H1 (cell line): ENCODE measurements around the gene SPOCK1. TPM values are rescaled to one million over a fixed set of nuclear protein-coding genes. Genes with fewer than 3 reads are reported as not detected.

Experiments
- CTCF ChIA-PET: fragments of 300-600 bp; sonication (Branson Sonifier 250); formaldehyde crosslinking; loops from one replicate; lab custom pipeline; 2021; ENCODE audit not compliant: partially characterized antibody; lab: Charles Lee
- POLR2A ChIA-PET: fragments of 300-600 bp; sonication (Branson Sonifier 250); formaldehyde crosslinking; loops from one replicate; lab custom pipeline; 2021; ENCODE audit warnings: inconsistent platforms; ENCODE audit not compliant: partially characterized antibody; lab: Charles Lee
- DNase-seq, 2 experiments: peaks; one replicate each; pipeline versions ENCODE4 v3.0.0 to v3.0.0-alpha.2; 2010 to 2022; ENCODE audit warnings: low spot score in 2 of 2, low read depth in 1 of 2, mixed read lengths in 1 of 2
- FAIRE-seq: peaks from 2 replicates; lab custom pipeline; 2011; peaks lifted over from hg19 to GRCh38; lab: Jason Lieb, UNC
- H2AFZ ChIP-seq: 2 replicates; pipeline ENCODE4 v1.8.1; 2012; ENCODE audit warnings: low read length, inconsistent platforms
- H2AK5ac ChIP-seq: 2 replicates; pipeline ENCODE4 v1.6.1; 2013; ENCODE audit warnings: low read depth, low read length
- H2BK120ac ChIP-seq: replicated peaks from 2 replicates; pipeline ENCODE3; 2013; ENCODE audit warnings: low read depth, low read length, inconsistent platforms
- H2BK12ac ChIP-seq: 2 replicates; pipeline ENCODE4 v1.6.1; 2013; ENCODE audit warnings: low read depth, low read length
- H2BK15ac ChIP-seq: 2 replicates; pipeline ENCODE4 v1.6.1; 2013; ENCODE audit warnings: low read length
- H2BK20ac ChIP-seq: 2 replicates; pipeline ENCODE4 v1.6.1; 2013; ENCODE audit warnings: low read length
- H2BK5ac ChIP-seq: 2 replicates; pipeline ENCODE4 v1.6.1; 2013; ENCODE audit warnings: low read depth, low read length
- H3K14ac ChIP-seq: 2 replicates; pipeline ENCODE4 v1.6.1; 2013; ENCODE audit warnings: inconsistent platforms; ENCODE audit not compliant: insufficient read length
- H3K18ac ChIP-seq: 2 replicates; pipeline ENCODE4 v1.6.1; 2013; ENCODE audit warnings: low read length; ENCODE audit errors: extremely low read depth
- H3K23ac ChIP-seq: 2 replicates; pipeline ENCODE4 v1.6.1; 2013; ENCODE audit warnings: inconsistent platforms; ENCODE audit not compliant: insufficient read length
- H3K23me2 ChIP-seq: 2 replicates; pipeline ENCODE4 v1.6.1; 2013; ENCODE audit warnings: low read depth, low read length
- H3K27ac ChIP-seq: 2 replicates; pipeline ENCODE4 v1.6.1; 2011; ENCODE audit warnings: low read depth, low read length, inconsistent platforms
- H3K27me3 ChIP-seq, 4 experiments: replicated peaks in 1 of 4; 1 replicate in 1 of 4; 2 replicates in 3 of 4; pipeline versions ENCODE4 v1.6.1 to v1.8.1; 2011 to 2013; ENCODE audit warnings: low read length in 3 of 4, mild to moderate bottlenecking in 3 of 4, inconsistent platforms in 2 of 4, mixed read lengths in 2 of 4, moderate library complexity in 1 of 4; ENCODE audit not compliant: control insufficient read depth in 3 of 4, insufficient read depth in 3 of 4; ENCODE audit errors: extremely low read depth in 1 of 4
- H3K36me3 ChIP-seq, 4 experiments: 2 replicates each; pipeline versions ENCODE4 v1.6.1 to v1.8.1; 2011 to 2013; ENCODE audit warnings: mild to moderate bottlenecking in 4 of 4, low read length in 3 of 4, moderate library complexity in 2 of 4, control low read depth in 1 of 4, inconsistent platforms in 1 of 4; ENCODE audit not compliant: insufficient read depth in 4 of 4, control insufficient read depth in 2 of 4
- H3K4ac ChIP-seq: replicated peaks from 2 replicates; pipeline ENCODE3; 2013; ENCODE audit warnings: low read length, low read depth, mixed read lengths, inconsistent platforms; ENCODE audit not compliant: insufficient read length
- H3K4me1 ChIP-seq, 4 experiments: replicated peaks in 1 of 4; 1 replicate in 1 of 4; 2 replicates in 3 of 4; pipeline versions ENCODE4 v1.6.1 to v1.8.1; 2011 to 2013; ENCODE audit warnings: low read length in 3 of 4, inconsistent platforms in 2 of 4, mixed read lengths in 1 of 4; ENCODE audit not compliant: insufficient read depth in 4 of 4, control insufficient read depth in 3 of 4
- H3K4me2 ChIP-seq, 2 experiments: 2 replicates each; pipeline versions ENCODE4 v1.6.1 to v1.8.1; 2011 to 2013; ENCODE audit warnings: low read depth in 2 of 2, low read length in 2 of 2, control low read depth in 1 of 2, inconsistent platforms in 1 of 2, mild to moderate bottlenecking in 1 of 2; ENCODE audit not compliant: insufficient read depth in 1 of 2
- H3K4me3 ChIP-seq, 4 experiments: fragments of 200-600, 300-600 bp in 1 of 4; sonication (generic), shearing (Covaris generic), sonication (Bioruptor Twin) in 1 of 4; 2 replicates each; pipeline versions ENCODE4 v1.5.1 to v1.8.1; 2011 to 2016; ENCODE audit warnings: low read length in 4 of 4, low read depth in 3 of 4, control low read depth in 2 of 4, inconsistent platforms in 2 of 4, mild to moderate bottlenecking in 2 of 4, mixed read lengths in 1 of 4, moderate library complexity in 1 of 4; ENCODE audit not compliant: insufficient read depth in 2 of 4; ENCODE audit errors: extremely low read depth in 1 of 4
- H3K56ac ChIP-seq: replicated peaks from 2 replicates; pipeline ENCODE3; 2013; ENCODE audit warnings: low read depth, mild to moderate bottlenecking, mixed read lengths, low read length, inconsistent platforms; ENCODE audit not compliant: insufficient read length
- H3K79me1 ChIP-seq: 2 replicates; pipeline ENCODE4 v1.6.1; 2013; ENCODE audit warnings: low read depth, low read length, control low read depth
- H3K79me2 ChIP-seq, 2 experiments: 2 replicates each; pipeline versions ENCODE4 v1.6.1 to v1.8.1; 2012 to 2013; ENCODE audit warnings: low read length in 2 of 2, mild to moderate bottlenecking in 2 of 2, inconsistent platforms in 1 of 2; ENCODE audit not compliant: insufficient read depth in 2 of 2, control insufficient read depth in 1 of 2
- H3K9ac ChIP-seq, 4 experiments: replicated peaks in 1 of 4; 1 replicate in 1 of 4; 2 replicates in 3 of 4; pipeline versions ENCODE4 v1.6.1 to v1.8.1; 2011 to 2013; ENCODE audit warnings: low read depth in 3 of 4, low read length in 3 of 4, control low read depth in 2 of 4, mild to moderate bottlenecking in 2 of 4, moderate library complexity in 2 of 4, inconsistent platforms in 1 of 4; ENCODE audit errors: extremely low read depth in 1 of 4
- H3K9me3 ChIP-seq, 2 experiments: 2 replicates each; pipeline versions ENCODE4 v1.6.1 to v1.8.1; 2012 to 2013; ENCODE audit warnings: mild to moderate bottlenecking in 2 of 2, moderate library complexity in 2 of 2, control low read depth in 1 of 2, inconsistent platforms in 1 of 2, low read depth in 1 of 2, low read length in 1 of 2, mixed read lengths in 1 of 2; ENCODE audit not compliant: insufficient read depth in 2 of 2
- H4K20me1 ChIP-seq, 2 experiments: replicated peaks in 1 of 2; 2 replicates each; pipeline versions ENCODE3 to v1.8.1; 2011 to 2013; ENCODE audit warnings: inconsistent platforms in 2 of 2, low read length in 2 of 2, mild to moderate bottlenecking in 1 of 2; ENCODE audit not compliant: insufficient read depth in 2 of 2, control insufficient read depth in 1 of 2
- H4K5ac ChIP-seq: 2 replicates; pipeline ENCODE4 v1.6.1; 2013; ENCODE audit warnings: low read length, low read depth, mixed read lengths, inconsistent platforms; ENCODE audit not compliant: insufficient read length
- H4K8ac ChIP-seq: 2 replicates; pipeline ENCODE4 v1.8.0; 2013; ENCODE audit warnings: mild to moderate bottlenecking, moderate library complexity, low read length, inconsistent platforms; ENCODE audit not compliant: insufficient read depth; ENCODE audit errors: extremely low read depth
- H4K91ac ChIP-seq: replicated peaks from 2 replicates; pipeline ENCODE3; 2013; ENCODE audit warnings: low read length, mixed read lengths, inconsistent platforms; ENCODE audit not compliant: insufficient read length
- FOSL1 ChIP-seq: IDR thresholded peaks from 2 replicates; pipeline ENCODE4 v1.6.1; 2011; ENCODE audit warnings: mild to moderate bottlenecking, low read depth, low read length, moderate library complexity; ENCODE audit not compliant: insufficient read depth
- SRF ChIP-seq: IDR thresholded peaks from 2 replicates; pipeline ENCODE4 v1.6.1; 2011; ENCODE audit warnings: mild to moderate bottlenecking, low read depth, low read length, moderate library complexity
- WGBS, 2 experiments: shearing (Covaris generic) in 1 of 2; methylation state at CpG; one replicate each; pipeline versions ENCODE4 v1.1.6 to v1.1.7; 2013 to 2015; ENCODE audit warnings: low lambda C conversion rate in 2 of 2, mixed read lengths in 2 of 2, inconsistent platforms in 1 of 2, low coverage in 1 of 2, missing lambda C conversion rate in 1 of 2; ENCODE audit not compliant: insufficient replicate concordance in 2 of 2, insufficient coverage in 1 of 2, insufficient read length in 1 of 2; ENCODE audit errors: extremely low coverage in 1 of 2, missing lambda C conversion rate in 1 of 2; 5-methylcytosine and 5-hydroxymethylcytosine counted together
- polyA plus RNA-seq, 7 experiments: library from polyadenylated mRNA; depleted of rRNA in 3 of 7; stranded (reverse) in 5 of 7; unstranded in 2 of 7; fragments of >200 nt in 5 of 7; fragments of 200-250 nt in 2 of 7; gene quantifications; 1 replicate in 5 of 7; 2 replicates in 1 of 7; 4 replicates in 1 of 7; pipeline versions ENCODE4 v1.2.1 to v1.2.3, GENCODE V29; 2011 to 2013; ENCODE audit warnings: missing spikeins in 2 of 7, mixed read lengths in 2 of 7
- total RNA-seq: library from RNA; stranded (reverse); fragmentation: NEBNext Ultra II Directional; extraction: Animal tissue kit (Norgen Biotek cat#: 25700); gene quantifications from 2 replicates; pipeline ENCODE4 v1.2.1, GENCODE V29; 2021
- TF ChIP-seq, protein P1 (sequence below): IDR thresholded peaks from 2 replicates; pipeline ENCODE4 v1.6.1; 2011; ENCODE audit warnings: low read depth, mild to moderate bottlenecking, low read length; ENCODE audit not compliant: insufficient read depth

The SPOCK1 gene
- total and polyA plus RNA-seq, 2 of the 8 experiments (the other 6 are each of a cell fraction or from before 2014, with no cell fraction given), result 6.9 to 18.1 TPM

GRCh38 chr5:137118629-137119028 lies 380.5 kb downstream of the SPOCK1 start:
- no peaks in the 10 kb centered on the region for H3K23me2 ChIP-seq
- H3K79me2 ChIP-seq, result no peaks in the 10 kb centered on the region
- no peak overlapping the region for H2BK120ac ChIP-seq
- no peak overlapping the region for H2AFZ ChIP-seq
- no peaks in the 10 kb centered on the region for H3K27me3 ChIP-seq
- POLR2A ChIA-PET, result no interaction called here
- H3K56ac ChIP-seq, result no peak overlapping the region
- H4K8ac ChIP-seq, result no peak overlapping the region
- no peaks in the 10 kb centered on the region for H3K9me3 ChIP-seq
- H3K14ac ChIP-seq, result no peak overlapping the region
- no peak overlapping the region for H3K18ac ChIP-seq
- no peak overlapping the region for H2BK20ac ChIP-seq
- no peaks in the 10 kb centered on the region for H4K20me1 ChIP-seq
- H3K27ac ChIP-seq, result no peak overlapping the region
- no peak overlapping the region for H3K4me3 ChIP-seq
- H2AK5ac ChIP-seq, result no peak overlapping the region
- H3K4me1 ChIP-seq, result no peaks in the 10 kb centered on the region
- H3K23ac ChIP-seq, result no peak overlapping the region
- H2BK12ac ChIP-seq, result no peak overlapping the region
- H2BK5ac ChIP-seq, result no peak overlapping the region
- WGBS, 2 experiments, result 85% methylated on average over 5 of the region's 5 CpGs; no CpG with 5 or more reads in 1 of the 2 experiments
- H3K79me1 ChIP-seq, result no peaks in the 10 kb centered on the region; the same call in 1 of the 2 replicates
- FAIRE-seq (no peak), DNase-seq (no peak)
- H3K4me2 ChIP-seq, result no peak overlapping the region
- CTCF ChIA-PET, result interaction anchor here (0.9 kb wide), 1 partner anchor 80 kb away, joined by 3 read pairs; no protein-coding TSS in a partner anchor
- no peak overlapping the region for H3K9ac ChIP-seq
- H2BK15ac ChIP-seq, result no peak overlapping the region
- H3K4ac ChIP-seq, result no peak overlapping the region
- no peak overlapping the region for H4K5ac ChIP-seq
- no peaks in the 10 kb centered on the region for H3K36me3 ChIP-seq
- H4K91ac ChIP-seq, result no peak overlapping the region
- no peak for TF ChIP-seq SRF
- TF ChIP-seq FOSL1, result no peak
- TF ChIP-seq, protein P1, sequence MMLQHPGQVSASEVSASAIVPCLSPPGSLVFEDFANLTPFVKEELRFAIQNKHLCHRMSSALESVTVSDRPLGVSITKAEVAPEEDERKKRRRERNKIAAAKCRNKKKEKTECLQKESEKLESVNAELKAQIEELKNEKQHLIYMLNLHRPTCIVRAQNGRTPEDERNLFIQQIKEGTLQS, result no peak
